Trophoblast cell (in vitro differentiated cells and primary cell): ENCODE data around the gene ICA1L.
"Not testable (repeated sequence)": the region's sequence is repeated elsewhere in the genome, so short reads cannot be mapped to it uniquely, and the experiment has no call there.

Experiments
- DNase-seq, 2 donors: peaks; one replicate each; pipeline ENCODE4 v3.0.0-alpha.2; 2016
- H2AFZ ChIP-seq: 2 replicates; pipeline ENCODE4 v1.6.1; 2013; ENCODE audit warnings: low read length, moderate library complexity, mild to moderate bottlenecking; ENCODE audit not compliant: insufficient read depth, poor library complexity
- H2AK5ac ChIP-seq: 2 replicates; pipeline ENCODE4 v1.6.1; 2013; ENCODE audit warnings: mild to moderate bottlenecking, low read length
- H2BK120ac ChIP-seq: 2 replicates; pipeline ENCODE4 v1.6.1; 2013; ENCODE audit warnings: low read length, mild to moderate bottlenecking, moderate library complexity; ENCODE audit not compliant: insufficient read depth, poor library complexity
- H2BK12ac ChIP-seq: 2 replicates; pipeline ENCODE4 v1.6.1; 2013; ENCODE audit warnings: mild to moderate bottlenecking, low read length, moderate library complexity
- H2BK5ac ChIP-seq: 2 replicates; pipeline ENCODE4 v1.6.1; 2013; ENCODE audit warnings: low read length, low read depth, moderate library complexity, mild to moderate bottlenecking; ENCODE audit not compliant: poor library complexity
- H3K14ac ChIP-seq: 2 replicates; pipeline ENCODE4 v1.6.1; 2013; ENCODE audit warnings: mild to moderate bottlenecking, low read length
- H3K18ac ChIP-seq: 2 replicates; pipeline ENCODE4 v1.6.1; 2013; ENCODE audit warnings: mild to moderate bottlenecking, low read length
- H3K23ac ChIP-seq: 2 replicates; pipeline ENCODE4 v1.6.1; 2013; ENCODE audit warnings: low read length
- H3K27ac ChIP-seq: 2 replicates; pipeline ENCODE4 v1.5.1; 2013; ENCODE audit warnings: low read depth, mild to moderate bottlenecking, inconsistent platforms, low read length, moderate library complexity
- H3K27me3 ChIP-seq: 2 replicates; pipeline ENCODE4 v1.6.1; 2013; ENCODE audit warnings: inconsistent platforms, mild to moderate bottlenecking, low read length, moderate library complexity; ENCODE audit not compliant: insufficient read depth
- H3K36me3 ChIP-seq, 2 experiments: 1 replicate in 1 of 2; 2 replicates in 1 of 2; pipeline ENCODE4 v1.6.1; 2013; ENCODE audit warnings: low read length in 2 of 2, mild to moderate bottlenecking in 2 of 2, moderate library complexity in 1 of 2; ENCODE audit not compliant: insufficient read depth in 2 of 2, control insufficient read depth in 1 of 2
- H3K4ac ChIP-seq: 2 replicates; pipeline ENCODE4 v1.6.1; 2013; ENCODE audit warnings: low read depth, mild to moderate bottlenecking, low read length, moderate library complexity
- H3K4me1 ChIP-seq, 2 experiments: 1 replicate in 1 of 2; 2 replicates in 1 of 2; pipeline ENCODE4 v1.6.1; 2013; ENCODE audit warnings: low read length in 2 of 2, mild to moderate bottlenecking in 2 of 2, moderate library complexity in 1 of 2; ENCODE audit not compliant: insufficient read depth in 2 of 2, control insufficient read depth in 1 of 2
- H3K4me2 ChIP-seq: 2 replicates; pipeline ENCODE4 v1.6.1; 2013; ENCODE audit warnings: inconsistent platforms, mild to moderate bottlenecking, low read length, moderate library complexity
- H3K4me3 ChIP-seq: 2 replicates; pipeline ENCODE4 v1.5.1; 2013; ENCODE audit warnings: mild to moderate bottlenecking, low read depth, low read length, inconsistent platforms
- H3K79me1 ChIP-seq: one replicate; pipeline ENCODE4 v1.6.1; 2013; ENCODE audit warnings: low read length
- H3K79me2 ChIP-seq: 2 replicates; pipeline ENCODE4 v1.6.1; 2013; ENCODE audit warnings: low read length, mild to moderate bottlenecking; ENCODE audit not compliant: control insufficient read depth, insufficient read depth, poor library complexity
- H3K9ac ChIP-seq: 2 replicates; pipeline ENCODE4 v1.6.1; 2013; ENCODE audit warnings: mild to moderate bottlenecking, low read length
- H3K9me3 ChIP-seq: 2 replicates; pipeline ENCODE4 v1.6.1; 2013; ENCODE audit warnings: low read depth, mild to moderate bottlenecking, control low read depth, inconsistent platforms, low read length; ENCODE audit not compliant: insufficient read depth
- H4K12ac ChIP-seq: 2 replicates; pipeline ENCODE4 v1.6.1; 2013; ENCODE audit warnings: low read depth, mild to moderate bottlenecking, low read length, moderate library complexity
- H4K8ac ChIP-seq: 2 replicates; pipeline ENCODE4 v1.6.1; 2013; ENCODE audit warnings: low read depth, mild to moderate bottlenecking, low read length, moderate library complexity
- H4K91ac ChIP-seq: one replicate; pipeline ENCODE4 v1.6.1; 2013; ENCODE audit warnings: low read depth, mild to moderate bottlenecking, low read length, moderate library complexity
- WGBS: extraction: QIAGEN DNeasy Blood & Tissue Kit; methylation state at CpG from one replicate; pipeline ENCODE4 v1.1.7; 2013; ENCODE audit warnings: missing lambda C conversion rate; ENCODE audit not compliant: insufficient read length, insufficient coverage; ENCODE audit errors: extremely low coverage; 5-methylcytosine and 5-hydroxymethylcytosine counted together

Gene ICA1L

GRCh38 chr2:202808754-202809153, 62.8 kb downstream of the ICA1L start:
- no peak overlapping the region for H4K12ac ChIP-seq
- no CpG with 5 or more reads among the region's 3 CpGs for WGBS
- no peaks in the 10 kb centered on the region for H3K79me1 ChIP-seq
- H3K9me3 ChIP-seq: no peaks in the 10 kb centered on the region
- no peak overlapping the region for H3K4me2 ChIP-seq
- H2BK120ac ChIP-seq: no peak overlapping the region
- H3K27me3 ChIP-seq: no peaks in the 10 kb centered on the region
- no peak overlapping the region for H3K14ac ChIP-seq
- H2AFZ ChIP-seq: no peak overlapping the region
- DNase-seq: peak in 1 of 2 donors; percentile 68
- H3K18ac ChIP-seq: no peak overlapping the region
- H3K23ac ChIP-seq: no peak overlapping the region
- H3K4me1 ChIP-seq: peaks cover 0 to 5% of the 10 kb centered on the region in 2 experiments
- H3K4ac ChIP-seq: no peak overlapping the region
- H3K36me3 ChIP-seq: no peaks in the 10 kb centered on the region
- H3K4me3 ChIP-seq: no peak overlapping the region
- H2BK5ac ChIP-seq: no peak overlapping the region
- no peak overlapping the region for H2AK5ac ChIP-seq
- H3K79me2 ChIP-seq: no peaks in the 10 kb centered on the region
- no peak overlapping the region for H2BK12ac ChIP-seq
- H4K91ac ChIP-seq: no peak overlapping the region
- no peak overlapping the region for H3K27ac ChIP-seq
- no peak overlapping the region for H4K8ac ChIP-seq
- H3K9ac ChIP-seq: no peak overlapping the region

- no CpG with 5 or more reads among the region's 1 CpG for WGBS
- not testable (repeated sequence) for H2BK12ac ChIP-seq, H3K4me3 ChIP-seq, H3K36me3 ChIP-seq, H3K27ac ChIP-seq, H3K9ac ChIP-seq, H2AFZ ChIP-seq, H3K4me1 ChIP-seq, H3K79me1 ChIP-seq, H3K9me3 ChIP-seq, H4K12ac ChIP-seq, H3K4ac ChIP-seq, H3K79me2 ChIP-seq, H4K91ac ChIP-seq, H3K27me3 ChIP-seq, H3K14ac ChIP-seq, H2AK5ac ChIP-seq, H3K4me2 ChIP-seq, H2BK5ac ChIP-seq, H3K23ac ChIP-seq, H3K18ac ChIP-seq, H2BK120ac ChIP-seq
- DNase-seq: peak; percentile 87 to 90
- H4K8ac ChIP-seq: peak overlapping the region; percentile 1
Observed at GRCh38 chr2:202807431-202808138, 64.0 kb downstream of the ICA1L start.

DNA sequence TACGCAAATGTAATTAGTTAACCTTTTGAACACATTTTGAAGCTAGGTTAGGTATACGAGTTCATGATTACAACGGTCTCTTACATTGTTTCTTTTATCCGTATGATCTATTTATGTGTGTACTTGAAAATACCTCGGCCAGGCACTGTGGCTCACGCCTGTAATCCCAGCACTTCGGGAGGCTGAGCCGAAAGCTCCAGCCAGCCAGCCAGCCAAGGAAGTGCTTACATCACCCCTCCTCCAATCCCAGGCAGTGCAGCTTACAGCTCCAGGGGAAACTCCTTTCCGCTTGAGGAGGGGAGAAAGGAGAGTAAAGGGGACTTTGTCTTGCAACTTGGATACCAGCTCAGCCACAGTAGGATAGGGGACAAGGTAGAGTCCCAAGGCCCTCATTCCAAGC, 65.7 kb downstream of the ICA1L start:
- not testable (repeated sequence) for H2BK120ac ChIP-seq, H3K27ac ChIP-seq, H3K27me3 ChIP-seq, H3K4ac ChIP-seq, H4K91ac ChIP-seq, H2AFZ ChIP-seq, H4K12ac ChIP-seq, H3K23ac ChIP-seq, H3K79me1 ChIP-seq, H3K18ac ChIP-seq, H2AK5ac ChIP-seq, H3K36me3 ChIP-seq, H3K4me1 ChIP-seq, H3K79me2 ChIP-seq, H3K4me2 ChIP-seq, H3K9me3 ChIP-seq, H3K14ac ChIP-seq, H3K9ac ChIP-seq, H2BK5ac ChIP-seq, H3K4me3 ChIP-seq
- Histone ChIP-seq H2BK12ac (peak overlapping the region; percentile 36), H4K8ac (peak overlapping the region; percentile 29)
- WGBS: no CpG with 5 or more reads among the region's 9 CpGs
- peak; percentile 93 for DNase-seq

GRCh38 chr2:202797944-202798343, 73.6 kb downstream of the ICA1L start:
- no peaks in the 10 kb centered on the region for H3K27me3 ChIP-seq
- no peaks in the 10 kb centered on the region for H3K79me2 ChIP-seq
- no peak overlapping the region for H2BK12ac ChIP-seq
- H2AFZ ChIP-seq: no peak overlapping the region
- no peak overlapping the region for H3K14ac ChIP-seq
- H3K18ac ChIP-seq: no peak overlapping the region
- no peaks in the 10 kb centered on the region for H3K79me1 ChIP-seq
- no peak overlapping the region for H4K91ac ChIP-seq
- H3K4ac ChIP-seq: no peak overlapping the region
- no peak overlapping the region for H3K27ac ChIP-seq
- no peak overlapping the region for H4K12ac ChIP-seq
- H2BK5ac ChIP-seq: no peak overlapping the region
- H3K9me3 ChIP-seq: no peaks in the 10 kb centered on the region
- no peak overlapping the region for H2BK120ac ChIP-seq
- H3K9ac ChIP-seq: no peak overlapping the region
- H3K4me2 ChIP-seq: no peak overlapping the region
- no peak overlapping the region for H2AK5ac ChIP-seq
- no peak for DNase-seq
- H3K23ac ChIP-seq: no peak overlapping the region
- H3K36me3 ChIP-seq: no peaks in the 10 kb centered on the region
- no peak overlapping the region for H4K8ac ChIP-seq
- H3K4me3 ChIP-seq: no peak overlapping the region
- no peaks in the 10 kb centered on the region for H3K4me1 ChIP-seq
